Bronchial epithelial cell (primary cell): Measurements from ENCODE around the gene DSP. TPM values are rescaled to one million over a fixed set of nuclear protein-coding genes. Genes with fewer than 3 reads are reported as not detected.

Experiments used
- DNase-seq: peaks from one replicate; pipeline ENCODE4 v3.0.0-alpha.2; 2010; ENCODE audit warnings: low read depth
- FAIRE-seq: peaks from 2 replicates; lab custom pipeline; 2011; peaks lifted over from hg19 to GRCh38; lab: Jason Lieb, UNC
- H3K27me3 ChIP-seq: 2 replicates; pipeline ENCODE4 v1.5.1; 2011; ENCODE audit warnings: low read length; ENCODE audit not compliant: control insufficient read depth, insufficient read depth
- H3K36me3 ChIP-seq: 2 replicates; pipeline ENCODE4 v1.5.1; 2011; ENCODE audit warnings: low read length; ENCODE audit not compliant: control insufficient read depth, insufficient read depth
- H3K4me3 ChIP-seq: 2 replicates; pipeline ENCODE4 v1.5.1; 2011; ENCODE audit warnings: mild to moderate bottlenecking, low read depth, low read length, control low read depth
- total RNA-seq: library from RNA; depleted of rRNA; stranded (reverse); fragments of >200 nt; gene quantifications from 2 replicates; pipeline ENCODE4 v1.2.1, GENCODE V29; 2014
- TF ChIP-seq, protein P1 (sequence below): IDR thresholded peaks from 2 replicates; pipeline ENCODE4 v1.5.1; 2011; ENCODE audit warnings: mild to moderate bottlenecking, moderate library complexity, low read length, control low read depth, inconsistent platforms; ENCODE audit not compliant: insufficient read depth, severe bottlenecking

Gene DSP
- total RNA-seq, 1 donor from 2014 or later: 394 TPM

DNA sequence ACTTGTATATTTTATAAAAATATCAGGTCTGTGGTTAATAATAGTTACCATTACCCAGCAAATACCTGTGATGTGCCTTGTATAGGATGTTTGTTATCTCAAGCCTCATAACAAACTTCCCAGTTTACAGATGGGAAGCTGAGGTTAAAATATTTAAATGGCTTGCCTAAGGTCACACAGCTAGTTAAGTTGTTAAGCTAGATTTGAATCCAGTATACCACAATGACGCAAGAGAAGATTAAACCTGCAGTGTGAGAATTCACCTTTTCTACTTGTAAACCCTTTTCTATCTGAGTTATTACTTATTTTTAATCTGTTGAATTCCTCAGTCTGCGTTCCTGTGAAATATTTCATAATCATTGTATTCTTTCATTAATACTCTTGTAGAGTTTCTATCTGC lies 4.9 kb downstream of the DSP start:
- TF ChIP-seq, protein P1, sequence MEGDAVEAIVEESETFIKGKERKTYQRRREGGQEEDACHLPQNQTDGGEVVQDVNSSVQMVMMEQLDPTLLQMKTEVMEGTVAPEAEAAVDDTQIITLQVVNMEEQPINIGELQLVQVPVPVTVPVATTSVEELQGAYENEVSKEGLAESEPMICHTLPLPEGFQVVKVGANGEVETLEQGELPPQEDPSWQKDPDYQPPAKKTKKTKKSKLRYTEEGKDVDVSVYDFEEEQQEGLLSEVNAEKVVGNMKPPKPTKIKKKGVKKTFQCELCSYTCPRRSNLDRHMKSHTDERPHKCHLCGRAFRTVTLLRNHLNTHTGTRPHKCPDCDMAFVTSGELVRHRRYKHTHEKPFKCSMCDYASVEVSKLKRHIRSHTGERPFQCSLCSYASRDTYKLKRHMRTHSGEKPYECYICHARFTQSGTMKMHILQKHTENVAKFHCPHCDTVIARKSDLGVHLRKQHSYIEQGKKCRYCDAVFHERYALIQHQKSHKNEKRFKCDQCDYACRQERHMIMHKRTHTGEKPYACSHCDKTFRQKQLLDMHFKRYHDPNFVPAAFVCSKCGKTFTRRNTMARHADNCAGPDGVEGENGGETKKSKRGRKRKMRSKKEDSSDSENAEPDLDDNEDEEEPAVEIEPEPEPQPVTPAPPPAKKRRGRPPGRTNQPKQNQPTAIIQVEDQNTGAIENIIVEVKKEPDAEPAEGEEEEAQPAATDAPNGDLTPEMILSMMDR: no peak
- DNase-seq (no peak), FAIRE-seq (no peak)
- H3K27me3 ChIP-seq: no peaks in the 10 kb centered on the region
- H3K4me3 ChIP-seq: peak overlapping the region; percentile 98
- H3K36me3 ChIP-seq: peaks cover 20% of the 10 kb centered on the region

DNA sequence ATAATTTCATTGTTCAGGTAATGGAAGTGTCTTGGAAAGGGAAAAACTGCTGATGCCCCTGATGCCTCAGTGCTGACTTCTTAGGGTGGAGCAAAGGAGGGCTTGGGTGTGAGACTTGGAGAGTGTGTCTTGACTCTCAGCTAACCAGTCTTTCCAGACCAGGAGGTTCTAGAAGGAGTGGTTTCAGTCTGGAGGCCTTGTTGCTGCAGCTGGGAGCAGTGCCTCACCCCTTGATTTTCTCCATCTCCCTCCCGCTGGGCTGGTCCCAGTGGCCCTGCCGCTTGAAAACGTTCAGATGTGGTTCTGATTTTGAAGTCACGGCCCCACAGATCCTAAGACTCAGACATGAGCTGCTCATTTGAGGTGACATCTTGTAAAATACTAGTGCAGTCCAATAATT lies 5.4 kb downstream of the DSP start:
- Histone ChIP-seq H3K27me3 (no peaks in the 10 kb centered on the region), H3K4me3 (no peak overlapping the region), H3K36me3 (peaks cover 20% of the 10 kb centered on the region)
- DNase-seq (peak; percentile 56), FAIRE-seq (peak; percentile 87)
- TF ChIP-seq, protein P1: no peak

DNA sequence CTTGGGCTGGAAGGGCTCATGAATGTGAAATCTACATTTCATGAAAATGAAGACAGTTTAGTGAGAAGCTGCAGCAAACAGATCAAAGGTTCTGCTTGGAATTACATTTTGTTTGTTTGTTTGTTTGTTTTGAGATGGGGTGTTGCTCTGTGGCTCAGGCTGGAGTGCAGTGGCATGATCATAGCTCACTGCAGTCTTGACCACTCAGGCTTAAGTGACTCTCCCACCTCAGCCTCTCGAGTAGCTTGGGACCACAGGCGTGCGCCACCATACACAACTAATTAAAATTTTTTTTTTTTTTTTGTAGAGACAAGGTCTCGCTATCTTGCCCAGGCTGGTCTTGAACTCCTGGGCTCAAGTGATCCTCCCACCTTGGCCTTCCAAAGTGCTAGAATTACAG lies 5.8 kb downstream of the DSP start:
- Histone ChIP-seq H3K4me3 (no peak overlapping the region), H3K36me3 (peaks cover 18% of the 10 kb centered on the region)
- FAIRE-seq: no peak

DNA sequence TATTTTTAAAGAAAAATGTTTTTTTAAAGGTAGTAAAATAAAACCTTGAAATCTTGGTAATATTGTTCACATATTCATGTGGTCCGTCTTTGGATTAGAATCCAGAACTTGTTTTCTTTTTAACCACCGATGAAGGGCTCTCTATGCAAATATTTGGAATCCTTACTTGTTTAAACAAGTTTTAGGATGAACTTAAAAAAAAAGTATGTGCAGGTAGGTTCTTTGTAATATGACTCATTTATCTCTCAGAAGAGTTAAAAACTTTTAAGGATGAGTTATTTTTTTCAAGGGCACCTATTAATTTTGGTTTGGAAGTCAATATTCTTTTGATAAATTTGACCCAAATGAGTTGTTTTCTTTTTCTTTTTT lies 8.9 kb downstream of the DSP start:
- Histone ChIP-seq H3K27me3 (no peaks in the 10 kb centered on the region), H3K36me3 (peaks cover 19% of the 10 kb centered on the region), H3K4me3 (no peak overlapping the region)
- DNase-seq (peak; percentile 84), FAIRE-seq (no peak)
- TF ChIP-seq, protein P1: no peak

More for the DNA sequence above, 5.8 kb downstream of the DSP start:
- TF ChIP-seq, protein P1: no peak
- H3K27me3 ChIP-seq: no peaks in the 10 kb centered on the region
- no peak for DNase-seq

DNA sequence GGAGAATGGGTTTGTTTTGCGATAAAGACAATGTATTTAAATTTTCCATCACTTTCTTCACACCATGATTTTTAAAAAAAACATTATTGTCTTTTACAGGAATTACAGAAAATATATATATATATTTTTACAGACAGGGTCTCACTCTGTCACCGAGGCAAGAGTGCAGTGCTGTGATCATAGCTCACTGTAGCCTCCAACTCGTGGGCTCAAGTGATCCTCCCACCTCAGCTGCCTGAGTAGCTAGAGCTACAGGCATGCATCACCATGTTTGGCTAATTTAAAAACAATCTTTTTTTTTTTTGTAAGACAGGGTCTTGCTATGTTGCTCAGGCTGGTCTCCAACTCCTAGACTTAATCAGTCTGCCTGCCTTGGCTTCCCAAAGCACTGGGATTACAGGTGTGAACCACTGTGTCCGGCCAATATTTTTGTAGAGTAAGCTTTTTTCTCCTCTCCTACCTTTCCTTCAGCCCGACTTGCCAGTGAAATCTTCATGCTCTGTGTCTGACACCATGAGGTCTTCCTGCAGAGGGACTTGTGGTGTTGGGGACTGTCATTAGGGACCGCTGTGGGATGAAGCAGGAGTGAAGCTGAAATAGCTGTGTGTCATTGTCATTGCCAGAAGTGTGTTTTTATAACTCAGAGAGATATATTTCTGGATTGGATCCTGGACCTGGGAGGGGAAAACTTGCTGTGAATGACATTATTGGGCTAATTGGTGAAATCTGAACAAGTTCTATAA lies 13.2 kb downstream of the DSP start:
- Histone ChIP-seq H3K36me3 (peaks cover 18% of the 10 kb centered on the region), H3K4me3 (no peak overlapping the region), H3K27me3 (no peaks in the 10 kb centered on the region)
- TF ChIP-seq, protein P1: no peak
- no peak for FAIRE-seq
- no peak for DNase-seq

DNA sequence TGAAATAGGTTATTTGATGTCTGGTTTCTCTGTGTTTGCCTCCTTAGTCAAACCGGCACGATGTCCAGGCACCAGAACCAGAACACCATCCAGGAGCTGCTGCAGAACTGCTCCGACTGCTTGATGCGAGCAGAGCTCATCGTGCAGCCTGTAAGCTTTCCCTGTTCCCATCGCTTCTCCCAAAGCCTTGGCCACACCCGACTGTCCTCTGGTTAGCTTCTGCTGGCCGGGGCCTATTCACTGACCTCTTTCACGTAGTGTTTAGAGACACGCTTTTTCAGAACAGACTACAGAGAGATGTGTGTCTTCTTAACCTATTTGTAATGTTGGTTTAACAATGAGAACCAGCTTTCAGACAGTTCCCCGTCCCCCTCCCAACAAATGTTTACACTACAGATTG lies 14.2 kb downstream of the DSP start:
- FAIRE-seq (no peak), DNase-seq (no peak)
- Histone ChIP-seq H3K36me3 (peaks cover 18% of the 10 kb centered on the region), H3K27me3 (no peaks in the 10 kb centered on the region), H3K4me3 (no peak overlapping the region)
- TF ChIP-seq, protein P1: no peak
